MM.1S (cell line): ENCODE measurements around the gene ACTR3C.

Experiments used
- DNase-seq: peaks from one replicate; pipeline ENCODE4 v3.0.0-alpha.2; 2015
- H2AFZ ChIP-seq: fragments of 300-600 bp; sonication (generic); 2 replicates; pipeline ENCODE4 v1.6.0; 2016; ENCODE audit warnings: antibody characterized with exemption, low read length
- H3F3A ChIP-seq: fragments of 300-600 bp; sonication (generic); 2 replicates; pipeline ENCODE4 v1.6.1; 2016; ENCODE audit warnings: mild to moderate bottlenecking, antibody characterized with exemption, low read length, moderate library complexity, mixed read lengths; ENCODE audit not compliant: insufficient read depth
- H3K27ac ChIP-seq: fragments of 300-600 bp; sonication (generic); 2 replicates; pipeline ENCODE4 v1.5.1; 2016; ENCODE audit warnings: mild to moderate bottlenecking, low read length
- H3K27me3 ChIP-seq: fragments of 300-600 bp; sonication (generic); replicated peaks from 2 replicates; pipeline ENCODE4 v1.6.0; 2016; ENCODE audit warnings: low read length; ENCODE audit not compliant: insufficient read depth
- H3K36me3 ChIP-seq: fragments of 300-600 bp; sonication (generic); replicated peaks from 2 replicates; pipeline ENCODE4 v1.6.1; 2016; ENCODE audit warnings: mild to moderate bottlenecking, low read length, mixed read lengths; ENCODE audit not compliant: insufficient read depth
- H3K4me1 ChIP-seq: fragments of 300-600 bp; sonication (generic); 2 replicates; pipeline ENCODE4 v1.6.1; 2016; ENCODE audit warnings: low read length, mixed read lengths
- H3K4me2 ChIP-seq: fragments of 300-600 bp; sonication (generic); 2 replicates; pipeline ENCODE4 v1.6.0; 2016; ENCODE audit warnings: low read depth, low read length
- H3K4me3 ChIP-seq: fragments of 300-600 bp; sonication (generic); 2 replicates; pipeline ENCODE4 v1.5.1; 2016; ENCODE audit warnings: low read length, mixed read lengths
- H3K79me2 ChIP-seq: fragments of 300-600 bp; sonication (generic); 2 replicates; pipeline ENCODE4 v1.6.1; 2016; ENCODE audit warnings: mixed run types, low read length, mixed read lengths
- H3K9ac ChIP-seq: fragments of 300-600 bp; sonication (generic); 2 replicates; pipeline ENCODE4 v1.6.1; 2016; ENCODE audit warnings: low read length, mixed read lengths
- H3K9me2 ChIP-seq: fragments of 300-600 bp; sonication (generic); replicated peaks from 2 replicates; pipeline ENCODE4 v1.6.1; 2016; ENCODE audit warnings: mild to moderate bottlenecking, low read length, mixed read lengths; ENCODE audit not compliant: insufficient read depth
- H3K9me3 ChIP-seq: fragments of 300-600 bp; sonication (generic); replicated peaks from 2 replicates; pipeline ENCODE4 v1.6.1; 2016; ENCODE audit warnings: mild to moderate bottlenecking, low read length, mixed read lengths; ENCODE audit not compliant: insufficient read depth
- H4K20me1 ChIP-seq: fragments of 300-600 bp; sonication (generic); 2 replicates; pipeline ENCODE4 v1.6.1; 2016; ENCODE audit warnings: mild to moderate bottlenecking, low read length, moderate library complexity, mixed read lengths; ENCODE audit not compliant: insufficient read depth
- CTCF ChIP-seq: fragments of 300-600 bp; sonication (generic); IDR thresholded peaks from 2 replicates; pipeline ENCODE4 v1.5.1; 2016; ENCODE audit warnings: antibody characterized with exemption, low read length, mixed read lengths
- EZH2 ChIP-seq: fragments of 300-600 bp; sonication (generic); optimal IDR thresholded peaks from 2 replicates; pipeline ENCODE3; 2017; ENCODE audit warnings: low read depth, mild to moderate bottlenecking, antibody characterized with exemption, low read length, mixed read lengths
- EZH2phosphoT487 ChIP-seq: fragments of 300-600 bp; sonication (generic); IDR thresholded peaks from 2 replicates; pipeline ENCODE4 v1.6.1; 2018; ENCODE audit warnings: antibody characterized with exemption, low read length

The ACTR3C gene

GRCh38 chr7:150332852-150333635 lies 9.7 kb upstream of the ACTR3C start:
- H3K4me1 ChIP-seq: no peaks in the 10 kb centered on the region
- H3K9ac ChIP-seq: no peak overlapping the region
- no peaks in the 10 kb centered on the region for H3K27me3 ChIP-seq
- no peaks in the 10 kb centered on the region for H4K20me1 ChIP-seq
- TF ChIP-seq EZH2phosphoT487 (no peak), CTCF (no peak), EZH2 (no peak)
- H3K27ac ChIP-seq: no peak overlapping the region
- no peaks in the 10 kb centered on the region for H3K9me2 ChIP-seq
- no peaks in the 10 kb centered on the region for H3K36me3 ChIP-seq
- no peak for DNase-seq
- H3F3A ChIP-seq: no peaks in the 10 kb centered on the region
- H3K79me2 ChIP-seq: no peaks in the 10 kb centered on the region
- H2AFZ ChIP-seq: no peak overlapping the region
- no peak overlapping the region for H3K4me2 ChIP-seq
- H3K9me3 ChIP-seq: no peaks in the 10 kb centered on the region
- no peak overlapping the region for H3K4me3 ChIP-seq

DNA sequence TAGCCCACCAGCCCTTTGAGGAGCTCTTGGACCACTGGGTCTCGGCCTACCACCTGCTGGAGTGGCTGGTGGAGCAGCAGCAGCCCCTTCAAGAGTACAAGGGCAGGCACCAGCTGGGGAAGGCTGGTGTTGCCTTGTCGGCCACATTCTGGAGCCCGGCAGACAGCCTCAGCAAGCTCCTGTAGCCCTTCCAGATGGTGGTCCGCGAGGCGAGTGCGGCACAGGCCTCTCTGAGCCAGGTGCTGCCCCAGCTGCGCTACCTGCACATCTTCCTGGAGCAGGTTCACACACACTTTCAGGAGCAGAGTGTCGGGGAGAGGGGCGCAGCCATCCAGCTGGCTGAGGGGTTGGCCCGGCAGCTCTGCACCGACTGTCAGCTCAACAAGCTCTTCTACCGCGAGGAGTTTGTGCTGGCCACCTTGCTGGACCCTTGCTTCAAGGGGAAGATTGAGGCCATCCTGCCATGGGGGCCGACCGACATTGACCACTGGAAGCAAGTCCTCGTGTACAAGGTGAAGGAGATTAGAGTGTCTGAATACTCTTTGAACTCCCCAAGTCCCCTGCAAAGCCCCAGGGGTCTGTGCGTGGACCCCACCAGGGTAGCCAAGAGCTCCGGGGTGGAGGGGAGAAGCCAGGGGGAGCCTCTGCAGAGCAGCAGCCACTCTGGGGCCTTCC lies 7.0 kb upstream of the ACTR3C start:
- no peaks in the 10 kb centered on the region for H3F3A ChIP-seq
- no peak overlapping the region for H3K27ac ChIP-seq
- no peaks in the 10 kb centered on the region for H4K20me1 ChIP-seq
- H3K9me2 ChIP-seq: no peaks in the 10 kb centered on the region
- H3K36me3 ChIP-seq: no peaks in the 10 kb centered on the region
- H3K27me3 ChIP-seq: no peaks in the 10 kb centered on the region
- H3K79me2 ChIP-seq: no peaks in the 10 kb centered on the region
- no peak overlapping the region for H3K9ac ChIP-seq
- H3K4me3 ChIP-seq: no peak overlapping the region
- no peak overlapping the region for H3K4me2 ChIP-seq
- DNase-seq: no peak
- H3K9me3 ChIP-seq: no peaks in the 10 kb centered on the region
- TF ChIP-seq EZH2phosphoT487 (no peak), EZH2 (no peak), CTCF (no peak)
- no peak overlapping the region for H2AFZ ChIP-seq
- H3K4me1 ChIP-seq: no peaks in the 10 kb centered on the region

DNA sequence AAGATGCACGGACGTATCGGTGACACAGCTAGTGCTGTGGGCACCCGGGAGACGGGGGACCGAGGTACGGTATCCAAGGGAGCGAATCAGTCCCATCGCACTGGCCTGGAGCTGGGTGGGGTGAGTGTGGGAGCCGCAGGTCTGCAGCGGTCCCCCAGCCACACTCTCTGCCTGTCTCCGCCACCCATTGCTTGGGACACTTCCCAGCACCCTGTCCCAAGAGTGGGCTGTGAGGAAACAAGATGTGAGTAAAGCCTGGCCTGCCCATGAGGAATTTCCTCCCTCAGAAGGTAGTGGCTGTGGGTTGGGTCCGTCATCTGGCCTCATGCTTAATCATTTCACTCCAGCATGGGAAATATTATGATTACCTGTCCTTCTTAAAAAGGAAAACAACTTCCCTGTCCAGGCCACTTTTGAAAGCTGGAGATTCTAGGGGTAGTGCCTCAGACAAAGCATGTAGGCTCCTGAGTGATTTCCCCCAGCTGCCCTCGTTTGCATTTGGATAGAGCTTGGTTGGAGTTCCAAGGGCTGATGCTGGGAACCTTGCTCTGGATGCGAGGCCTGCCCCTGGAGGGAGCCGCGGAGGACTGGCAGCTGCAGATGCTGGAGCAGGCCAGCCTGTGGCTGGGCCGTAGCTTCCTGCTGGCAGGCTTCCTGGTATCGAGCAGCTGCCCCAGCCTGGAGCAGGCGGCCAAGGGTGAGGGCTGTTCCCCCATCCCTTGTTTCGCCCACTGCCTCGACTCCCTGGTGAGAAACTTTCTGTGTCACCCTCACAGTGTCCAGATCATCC lies 6.2 kb upstream of the ACTR3C start:
- H3K4me2 ChIP-seq: no peak overlapping the region
- peaks cover 4% of the 10 kb centered on the region; the same call in 1 of the 2 replicates for H3K79me2 ChIP-seq
- H3K4me3 ChIP-seq: no peak overlapping the region
- H3F3A ChIP-seq: no peaks in the 10 kb centered on the region
- H3K36me3 ChIP-seq: no peaks in the 10 kb centered on the region
- H3K4me1 ChIP-seq: no peaks in the 10 kb centered on the region
- no peaks in the 10 kb centered on the region for H4K20me1 ChIP-seq
- H3K27ac ChIP-seq: no peak overlapping the region
- no peak overlapping the region for H2AFZ ChIP-seq
- H3K9me3 ChIP-seq: no peaks in the 10 kb centered on the region
- no peaks in the 10 kb centered on the region for H3K27me3 ChIP-seq
- TF ChIP-seq CTCF: no peak
- no peak for TF ChIP-seq EZH2phosphoT487
- no peak for TF ChIP-seq EZH2
- H3K9ac ChIP-seq: no peak overlapping the region
- H3K9me2 ChIP-seq: no peaks in the 10 kb centered on the region
- no peak for DNase-seq
